ENCODE data around the gene ARL2. TPM values are rescaled to one million over a fixed set of nuclear protein-coding genes. Genes with fewer than 3 reads are reported as not detected.
A peak's percentile ranks its signal among the peaks of the same experiment; 100 is the strongest.
"Not testable (repeated sequence)": the region's sequence is repeated elsewhere in the genome, so short reads cannot be mapped to it uniquely, and the experiment has no call there.

Gene ARL2
- polyA plus RNA-seq, 1 experiment: 141 TPM

DNA sequence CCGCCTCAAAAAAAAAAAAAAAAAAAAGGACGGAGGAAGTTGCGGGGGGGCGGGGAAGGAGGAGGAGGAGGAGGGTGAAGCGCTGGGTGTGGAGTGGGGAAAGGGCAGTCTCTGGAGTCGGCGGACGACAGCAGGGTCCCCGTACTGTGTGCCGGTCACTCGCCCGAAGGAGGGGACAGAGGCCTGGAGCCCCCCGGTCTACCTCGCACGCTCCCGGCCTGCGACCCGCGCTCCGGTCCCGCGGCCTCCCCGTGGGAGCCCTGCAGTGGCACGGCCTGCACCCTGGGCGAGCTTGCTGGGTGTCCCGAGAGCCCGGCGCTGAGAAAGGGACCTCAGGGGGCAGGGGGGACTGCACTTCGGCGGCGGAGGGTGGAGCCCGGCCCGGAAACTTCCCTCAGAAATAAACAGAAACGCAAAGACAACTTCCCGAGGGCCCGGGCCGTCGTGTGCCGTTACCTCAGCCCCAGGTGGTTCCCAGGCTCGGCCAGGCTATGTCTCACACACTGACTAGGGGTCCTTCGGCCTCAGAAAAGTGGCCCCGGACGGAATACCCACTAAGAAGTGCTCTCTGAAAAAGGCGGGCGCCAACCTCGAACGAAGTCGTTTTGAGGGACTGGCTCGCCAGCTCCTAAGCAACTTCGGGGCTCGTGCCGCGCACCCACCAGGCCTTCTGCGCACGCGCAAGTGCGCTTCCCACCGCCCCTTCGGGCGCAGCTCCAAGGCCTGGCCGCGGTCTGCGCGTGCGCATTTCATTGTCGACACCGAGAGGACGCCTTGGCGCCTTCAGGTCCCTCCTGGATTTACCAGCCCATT, 42.3 kb upstream of the ARL2 start, which contains the start of gene MAJIN:
MAJIN (minus strand) TSS at position 688 of the 813 bp plus-strand sequence. CDS start 12,703 bp downstream, outside the sequence.
- ChIA-PET POLR2A (no interaction called here), CTCF (interaction anchor here (1.0 kb wide), 1 partner anchor 7 kb away, joined by 3 read pairs; no protein-coding TSS in a partner anchor)
- no peak for DNase-seq (ENCODE audit: low read depth)

DNA sequence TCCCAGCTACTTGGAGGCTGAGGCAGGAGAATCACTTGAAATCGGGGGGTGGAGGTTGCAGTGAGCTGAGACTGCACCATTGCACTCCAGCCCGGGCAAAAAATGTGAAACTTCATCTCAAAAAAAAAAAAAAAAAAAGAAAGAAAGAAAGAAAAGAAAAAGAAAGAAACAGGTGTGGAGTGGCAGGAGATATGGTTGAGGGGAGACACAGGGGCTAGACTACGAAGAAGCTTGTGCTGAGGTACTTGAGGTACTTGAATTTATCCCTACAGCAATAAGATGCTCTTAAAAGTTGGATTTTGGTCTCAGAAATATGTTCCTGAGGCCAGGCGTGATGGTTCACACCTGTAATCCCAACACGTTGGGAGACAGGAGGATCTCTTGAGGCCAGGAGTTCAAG, 39.8 kb upstream of the ARL2 start:
- POLR2A ChIA-PET: no interaction called here
- no peak for DNase-seq (ENCODE audit: low read depth)
- Histone ChIP-seq H3K36me3 (ENCODE audit: control insufficient read depth, insufficient read depth, low read length) (no peaks in the 10 kb centered on the region), H3K4me3 (ENCODE audit: low read depth, low read length) (no peak overlapping the region), H3K27me3 (ENCODE audit: control insufficient read depth, insufficient read depth, low read length) (0 out of 2 replicates have a peak, but pooled peaks cover 1% of the 10 kb centered on the region)
- CTCF ChIA-PET: no interaction called here
- TF ChIP-seq, protein P1, sequence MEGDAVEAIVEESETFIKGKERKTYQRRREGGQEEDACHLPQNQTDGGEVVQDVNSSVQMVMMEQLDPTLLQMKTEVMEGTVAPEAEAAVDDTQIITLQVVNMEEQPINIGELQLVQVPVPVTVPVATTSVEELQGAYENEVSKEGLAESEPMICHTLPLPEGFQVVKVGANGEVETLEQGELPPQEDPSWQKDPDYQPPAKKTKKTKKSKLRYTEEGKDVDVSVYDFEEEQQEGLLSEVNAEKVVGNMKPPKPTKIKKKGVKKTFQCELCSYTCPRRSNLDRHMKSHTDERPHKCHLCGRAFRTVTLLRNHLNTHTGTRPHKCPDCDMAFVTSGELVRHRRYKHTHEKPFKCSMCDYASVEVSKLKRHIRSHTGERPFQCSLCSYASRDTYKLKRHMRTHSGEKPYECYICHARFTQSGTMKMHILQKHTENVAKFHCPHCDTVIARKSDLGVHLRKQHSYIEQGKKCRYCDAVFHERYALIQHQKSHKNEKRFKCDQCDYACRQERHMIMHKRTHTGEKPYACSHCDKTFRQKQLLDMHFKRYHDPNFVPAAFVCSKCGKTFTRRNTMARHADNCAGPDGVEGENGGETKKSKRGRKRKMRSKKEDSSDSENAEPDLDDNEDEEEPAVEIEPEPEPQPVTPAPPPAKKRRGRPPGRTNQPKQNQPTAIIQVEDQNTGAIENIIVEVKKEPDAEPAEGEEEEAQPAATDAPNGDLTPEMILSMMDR (IDR thresholded peaks at IDR 0.05; ENCODE audit: insufficient read depth, low read depth, low read length): no peak

More for the DNA sequence above, 42.3 kb upstream of the ARL2 start, which contains the start of gene MAJIN:
- Histone ChIP-seq H3K36me3 (ENCODE audit: control insufficient read depth, insufficient read depth, low read length) (no peaks in the 10 kb centered on the region), H3K27me3 (ENCODE audit: control insufficient read depth, insufficient read depth, low read length) (0 out of 2 replicates have a peak, but pooled peaks cover 1% of the 10 kb centered on the region), H3K4me3 (ENCODE audit: low read depth, low read length) (peak within 1 kb of the TSS; percentile 21)
- TF ChIP-seq, protein P1 (IDR thresholded peaks at IDR 0.05; ENCODE audit: insufficient read depth, low read depth, low read length): no peak

DNA sequence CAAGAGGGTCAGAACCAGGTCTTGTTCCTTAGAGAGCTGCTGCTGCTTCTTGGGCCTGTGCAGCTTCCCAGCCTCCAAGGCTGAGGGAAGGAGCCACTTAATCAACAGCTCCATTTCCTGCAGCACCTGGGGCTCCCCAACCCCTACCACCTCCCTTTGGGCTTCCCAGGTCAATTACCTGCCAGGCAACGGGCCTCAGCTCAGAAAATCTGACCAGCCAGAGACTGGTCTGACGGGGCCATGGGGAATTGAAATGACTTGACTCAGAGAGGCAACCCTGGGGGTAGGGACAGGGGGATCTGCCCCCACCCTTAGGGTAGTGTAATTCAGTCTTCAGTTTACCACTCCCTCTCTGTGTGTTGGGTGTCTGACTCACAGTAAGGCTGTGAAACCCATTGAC, 37.3 kb upstream of the ARL2 start:
- TF ChIP-seq, protein P1 (IDR thresholded peaks at IDR 0.05; ENCODE audit: insufficient read depth, low read depth, low read length): no peak
- Histone ChIP-seq H3K4me3 (ENCODE audit: low read depth, low read length) (no peak overlapping the region), H3K27me3 (ENCODE audit: control insufficient read depth, insufficient read depth, low read length) (0 out of 2 replicates have a peak, but pooled peaks cover 1% of the 10 kb centered on the region), H3K36me3 (ENCODE audit: control insufficient read depth, insufficient read depth, low read length) (no peaks in the 10 kb centered on the region)
- POLR2A ChIA-PET: no interaction called here
- DNase-seq (ENCODE audit: low read depth): no peak
- CTCF ChIA-PET: interaction anchor here (1.3 to 2.3 kb wide), 2 partner anchors 12 to 38 kb away, joined by 3 to 6 read pairs; partner anchors contain the start of gene ARL2

DNA sequence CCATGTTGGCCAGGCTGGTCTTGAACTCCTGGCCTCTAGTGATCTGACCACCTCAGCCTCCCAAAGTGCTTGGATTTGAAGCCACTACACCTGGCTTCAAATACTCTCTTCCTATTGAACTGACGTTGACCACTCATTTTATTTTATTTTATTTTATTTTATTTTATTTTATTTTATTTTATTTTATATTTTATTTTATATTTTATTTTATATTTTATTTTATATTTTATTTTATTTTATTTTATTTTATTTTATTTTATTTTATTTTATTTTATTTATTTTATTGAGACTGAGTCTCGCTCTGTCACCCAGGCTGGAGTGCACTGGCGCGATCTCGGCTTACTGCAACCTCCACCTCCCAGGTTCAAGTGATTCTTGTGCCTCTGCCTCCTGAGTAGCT, 30.6 kb upstream of the ARL2 start:
- CTCF ChIA-PET; H3K4me3 ChIP-seq (ENCODE audit: low read depth, low read length); H3K36me3 ChIP-seq (ENCODE audit: control insufficient read depth, insufficient read depth, low read length); POLR2A ChIA-PET; H3K27me3 ChIP-seq (ENCODE audit: control insufficient read depth, insufficient read depth, low read length); DNase-seq (ENCODE audit: low read depth): not testable (repeated sequence)

DNA sequence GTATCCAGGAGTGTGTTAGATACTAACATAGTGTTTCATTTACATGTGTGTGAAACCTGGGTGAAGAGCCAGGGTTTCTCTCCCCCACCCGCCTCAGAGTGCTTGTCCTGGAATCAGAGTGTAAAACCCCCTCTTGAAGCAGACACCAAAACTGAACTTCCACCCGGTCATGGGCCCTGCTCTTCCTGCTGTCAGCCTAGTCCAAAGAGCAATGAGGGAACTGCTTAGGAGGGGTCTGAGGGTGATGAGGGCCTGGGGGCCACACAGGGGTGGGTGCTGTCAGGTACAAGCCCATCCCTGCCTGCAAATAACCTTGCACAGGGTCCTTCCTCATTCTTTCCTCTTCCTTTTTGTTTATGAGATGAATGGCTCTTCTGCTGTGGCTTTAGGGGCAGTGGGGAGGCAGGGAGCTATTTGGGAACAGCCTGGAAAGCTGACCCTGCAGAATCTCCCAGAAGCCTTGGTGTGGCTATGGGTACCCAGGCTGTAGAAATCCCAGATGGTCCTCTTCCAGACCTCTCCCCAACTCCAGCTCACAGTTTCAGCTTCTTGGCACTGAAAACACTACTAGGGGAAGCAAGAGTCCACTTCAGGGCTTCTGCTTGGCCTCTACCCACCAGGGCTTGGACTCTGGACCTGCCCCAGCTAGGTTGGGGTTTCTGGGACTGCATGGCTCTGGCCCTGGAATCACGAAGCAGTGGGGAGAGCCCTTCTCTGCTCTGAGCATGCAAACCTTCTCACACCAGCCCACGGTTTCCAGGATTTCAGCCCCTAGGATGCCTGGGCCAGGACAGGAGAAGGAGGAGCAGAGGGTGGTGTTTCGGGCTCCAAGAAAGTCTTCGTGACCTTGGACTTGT, 25.7 kb upstream of the ARL2 start:
- CTCF ChIA-PET: interaction anchor here (0.9 to 2.2 kb wide), 2 partner anchors 26 to 139 kb away, joined by 3 to 8 read pairs; partner anchors contain the start of gene ARL2

More for the DNA sequence above, 25.7 kb upstream of the ARL2 start:
- no peaks in the 10 kb centered on the region for H3K27me3 ChIP-seq (ENCODE audit: control insufficient read depth, insufficient read depth, low read length)
- no peak for DNase-seq (ENCODE audit: low read depth)
- no peak overlapping the region for H3K4me3 ChIP-seq (ENCODE audit: low read depth, low read length)
- POLR2A ChIA-PET: no interaction called here
- H3K36me3 ChIP-seq (ENCODE audit: control insufficient read depth, insufficient read depth, low read length): no peaks in the 10 kb centered on the region
- TF ChIP-seq, protein P1 (IDR thresholded peaks at IDR 0.05; ENCODE audit: insufficient read depth, low read depth, low read length): no peak

Data from BJ (cell line).